GM12878 (cell line): Measurements from ENCODE around the gene CTDP1. TPM values are rescaled to one million over a fixed set of nuclear protein-coding genes. Genes with fewer than 3 reads are reported as not detected.

ENCODE experiments used
- ATAC-seq: fragments of 200-7000 bp; cut with Tn5 transposase; 3 replicates; pipeline ENCODE4 v1.9.1; 2020; ENCODE audit warnings: mild to moderate bottlenecking, moderate library complexity
- BruUV-seq: library from RNA; stranded (reverse); fragments of 400-500 nt; replicated peaks from 2 replicates; lab custom pipeline; 2021; lab: Mats Ljungman, UMichigan
- CTCF ChIA-PET: fragments of 300-600 bp; sonication (Branson Sonifier 250); formaldehyde crosslinking; extraction: SDS; loops from one replicate; lab custom pipeline; 2021; ENCODE audit warnings: inconsistent platforms; lab: Yijun Ruan, JAX
- POLR2A ChIA-PET: fragments of 350-600 bp; formaldehyde crosslinking; extraction: SDS; loops from one replicate; lab custom pipeline; 2021; ENCODE audit warnings: inconsistent platforms; lab: Charles Lee
- RAD21 ChIA-PET: fragments of 300-600 bp; sonication (Branson Sonifier 250); formaldehyde crosslinking; loops from one replicate; lab custom pipeline; 2023; ENCODE audit warnings: antibody characterized with exemption; ENCODE audit not compliant: unreplicated experiment; lab: Charles Lee
- SMC1A ChIA-PET: fragments of 300-600 bp; sonication (Branson Sonifier 250); formaldehyde crosslinking; loops from one replicate; lab custom pipeline; 2023; ENCODE audit not compliant: unreplicated experiment, uncharacterized antibody; lab: Charles Lee
- DNase-seq: peaks from one replicate; pipeline ENCODE4 v3.0.0-alpha.2; 2011; ENCODE audit warnings: low read depth, low spot score
- FAIRE-seq: peaks from 3 replicates; lab custom pipeline; 2011; peaks lifted over from hg19 to GRCh38; lab: Jason Lieb, UNC
- H2AFZ ChIP-seq: 2 replicates; pipeline ENCODE4 v1.6.0; 2011; ENCODE audit warnings: low read depth, low read length, control low read depth; ENCODE audit not compliant: control insufficient read depth
- H3K27ac ChIP-seq: 2 replicates; pipeline ENCODE4 v1.5.1; 2011; ENCODE audit warnings: control low read depth; ENCODE audit not compliant: control insufficient read depth, insufficient read depth
- H3K27me3 ChIP-seq, 2 experiments: replicated peaks in 1 of 2; 2 replicates each; pipeline versions ENCODE4 v1.6.0 to v1.6.1; 2011; ENCODE audit warnings: low read length in 1 of 2; ENCODE audit not compliant: control insufficient read depth in 2 of 2, insufficient read depth in 2 of 2
- H3K36me3 ChIP-seq, 2 experiments: 2 replicates each; pipeline ENCODE4 v1.5.1; 2011; ENCODE audit warnings: low read length in 1 of 2; ENCODE audit not compliant: control insufficient read depth in 2 of 2, insufficient read depth in 2 of 2
- H3K4me1 ChIP-seq: 2 replicates; pipeline ENCODE4 v1.6.1; 2011; ENCODE audit warnings: mild to moderate bottlenecking, low read length, moderate library complexity, mixed read lengths; ENCODE audit not compliant: control insufficient read depth, insufficient read depth
- H3K4me2 ChIP-seq: 2 replicates; pipeline ENCODE4 v1.6.0; 2011; ENCODE audit warnings: control low read depth; ENCODE audit not compliant: control insufficient read depth, insufficient read depth
- H3K4me3 ChIP-seq: fragments of 200-600 bp; sonication (generic); 2 replicates; pipeline ENCODE4 v1.5.1; 2016
- H3K79me2 ChIP-seq: 2 replicates; pipeline ENCODE4 v1.6.0; 2011; ENCODE audit warnings: low read length; ENCODE audit not compliant: control insufficient read depth, insufficient read depth
- H3K9ac ChIP-seq: 2 replicates; pipeline ENCODE4 v1.8.0; 2011; ENCODE audit warnings: low read length, control low read depth, mixed read lengths; ENCODE audit not compliant: control insufficient read depth, insufficient read depth
- H3K9me3 ChIP-seq: replicated peaks from 3 replicates; pipeline ENCODE4 v1.5.1; 2011; ENCODE audit warnings: mild to moderate bottlenecking, low read length; ENCODE audit not compliant: control insufficient read depth, insufficient read depth
- H4K20me1 ChIP-seq: 2 replicates; pipeline ENCODE4 v1.6.0; 2011; ENCODE audit not compliant: control insufficient read depth, insufficient read depth
- BHLHE40 ChIP-seq, 2 experiments: fragments of 450-650 bp in 1 of 2; IDR thresholded peaks; 2 replicates each; pipeline ENCODE4 v1.6.1; 2011 to 2017; ENCODE audit warnings: low read depth in 2 of 2, borderline replicate concordance in 1 of 2, improper control_type of control experiment in 1 of 2, low read length in 1 of 2, mild to moderate bottlenecking in 1 of 2
- BRCA1 ChIP-seq: IDR thresholded peaks from 2 replicates; pipeline ENCODE4 v1.6.1; 2011; ENCODE audit warnings: low read depth, low read length, improper control_type of control experiment
- EGR1 ChIP-seq, 2 experiments: IDR thresholded peaks; 1 replicate in 1 of 2; 2 replicates in 1 of 2; pipeline ENCODE4 v1.6.1; 2011 to 2012; ENCODE audit warnings: low read depth in 2 of 2, low read length in 2 of 2, borderline replicate concordance in 1 of 2, mild to moderate bottlenecking in 1 of 2, moderate library complexity in 1 of 2
- LARP7 ChIP-seq: fragments of 450-650 bp; IDR thresholded peaks from 2 replicates; pipeline ENCODE4 v1.6.1; 2017; ENCODE audit warnings: mild to moderate bottlenecking
- NFYA ChIP-seq: IDR thresholded peaks from 2 replicates; pipeline ENCODE4 v1.6.1; 2011; ENCODE audit warnings: low read depth, mild to moderate bottlenecking, low read length, improper control_type of control experiment, borderline replicate concordance
- PBX3 ChIP-seq: IDR thresholded peaks from 2 replicates; pipeline ENCODE4 v1.6.1; 2011; ENCODE audit warnings: mild to moderate bottlenecking, low read depth, low read length, moderate library complexity; ENCODE audit not compliant: insufficient replicate concordance
- RCOR1 ChIP-seq: conservative IDR thresholded peaks from 2 replicates; pipeline ENCODE4 v1.6.1; 2012; ENCODE audit warnings: low read depth, low read length, improper control_type of control experiment
- WGBS: methylation state at CpG from one replicate; pipeline ENCODE4 v1.1.6; 2016; ENCODE audit warnings: low lambda C conversion rate; ENCODE audit not compliant: insufficient replicate concordance, insufficient coverage; ENCODE audit errors: missing lambda C conversion rate; 5-methylcytosine and 5-hydroxymethylcytosine counted together
- in situ Hi-C: fragments of 300-500 bp; cut with MboI; formaldehyde crosslinking; loops from 9 replicates; pipeline ENCODE4 v1.14.3; 2018; ENCODE audit warnings: mixed read lengths
- intact Hi-C: fragments of 100-400 bp; cut with micrococcal nuclease; formaldehyde crosslinking; loops from one replicate; pipeline ENCODE4 v1.14.2; 2022; ENCODE audit not compliant: unreplicated experiment
- polyA plus RNA-seq, 11 experiments: library from polyadenylated mRNA; depleted of rRNA in 4 of 11; unstranded in 6 of 11; stranded (reverse) in 5 of 11; fragments of >200 nt; fragmentation: Nextera tagmentation in 4 of 11; fragmentation: Illumina TruSeq in 1 of 11; extraction: Ambion mirVana in 4 of 11; extraction: Trizol in 1 of 11; gene quantifications; 1 replicate in 1 of 11; 2 replicates in 10 of 11; pipeline versions ENCODE4 v1.2.1 to v1.2.3, GENCODE V29; 2011 to 2016; ENCODE audit warnings: inconsistent platforms in 2 of 11, missing spikeins in 2 of 11, low read depth in 1 of 11
- total RNA-seq, 4 experiments: library from RNA; depleted of rRNA in 3 of 4; stranded (reverse); fragments of >200 nt in 3 of 4; fragmentation: Illumina TruSeq in 1 of 4; extraction: Trizol in 1 of 4; gene quantifications; 2 replicates each; pipeline versions ENCODE4 v1.2.1 to v1.2.3, GENCODE V29; 2013 to 2021
- TF ChIP-seq, protein P1 (sequence below): fragments of 450-650 bp; IDR thresholded peaks from 2 replicates; pipeline ENCODE4 v1.6.1; 2017; ENCODE audit warnings: mild to moderate bottlenecking, moderate library complexity

Gene CTDP1
- total and polyA plus RNA-seq, 10 of the 15 experiments (the other 5 are each of a cell fraction or from before 2014, with no cell fraction given), result 0.32 to 31.3 (median 8.8) TPM

- TF ChIP-seq, protein P1, sequence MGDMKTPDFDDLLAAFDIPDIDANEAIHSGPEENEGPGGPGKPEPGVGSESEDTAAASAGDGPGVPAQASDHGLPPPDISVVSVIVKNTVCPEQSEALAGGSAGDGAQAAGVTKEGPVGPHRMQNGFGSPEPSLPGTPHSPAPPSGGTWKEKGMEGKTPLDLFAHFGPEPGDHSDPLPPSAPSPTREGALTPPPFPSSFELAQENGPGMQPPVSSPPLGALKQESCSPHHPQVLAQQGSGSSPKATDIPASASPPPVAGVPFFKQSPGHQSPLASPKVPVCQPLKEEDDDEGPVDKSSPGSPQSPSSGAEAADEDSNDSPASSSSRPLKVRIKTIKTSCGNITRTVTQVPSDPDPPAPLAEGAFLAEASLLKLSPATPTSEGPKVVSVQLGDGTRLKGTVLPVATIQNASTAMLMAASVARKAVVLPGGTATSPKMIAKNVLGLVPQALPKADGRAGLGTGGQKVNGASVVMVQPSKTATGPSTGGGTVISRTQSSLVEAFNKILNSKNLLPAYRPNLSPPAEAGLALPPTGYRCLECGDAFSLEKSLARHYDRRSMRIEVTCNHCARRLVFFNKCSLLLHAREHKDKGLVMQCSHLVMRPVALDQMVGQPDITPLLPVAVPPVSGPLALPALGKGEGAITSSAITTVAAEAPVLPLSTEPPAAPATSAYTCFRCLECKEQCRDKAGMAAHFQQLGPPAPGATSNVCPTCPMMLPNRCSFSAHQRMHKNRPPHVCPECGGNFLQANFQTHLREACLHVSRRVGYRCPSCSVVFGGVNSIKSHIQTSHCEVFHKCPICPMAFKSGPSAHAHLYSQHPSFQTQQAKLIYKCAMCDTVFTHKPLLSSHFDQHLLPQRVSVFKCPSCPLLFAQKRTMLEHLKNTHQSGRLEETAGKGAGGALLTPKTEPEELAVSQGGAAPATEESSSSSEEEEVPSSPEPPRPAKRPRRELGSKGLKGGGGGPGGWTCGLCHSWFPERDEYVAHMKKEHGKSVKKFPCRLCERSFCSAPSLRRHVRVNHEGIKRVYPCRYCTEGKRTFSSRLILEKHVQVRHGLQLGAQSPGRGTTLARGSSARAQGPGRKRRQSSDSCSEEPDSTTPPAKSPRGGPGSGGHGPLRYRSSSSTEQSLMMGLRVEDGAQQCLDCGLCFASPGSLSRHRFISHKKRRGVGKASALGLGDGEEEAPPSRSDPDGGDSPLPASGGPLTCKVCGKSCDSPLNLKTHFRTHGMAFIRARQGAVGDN, result no peak
- TF ChIP-seq RCOR1 (no peak), BHLHE40 (IDR thresholded peaks at IDR 0.05; ENCODE audit: borderline replicate concordance in 1 of 2, low read depth in 2 of 2, low read length in 1 of 2) (no peak), EGR1 (IDR thresholded peaks at IDR 0.05; ENCODE audit: borderline replicate concordance in 1 of 2, low read depth in 2 of 2, low read length in 2 of 2) (no peak), BRCA1 (no peak), LARP7 (no peak), NFYA (no peak)
- TF ChIP-seq, all 136 proteins: peak for 0
Measured at GRCh38 chr18:79736230-79736629, 56.6 kb downstream of the CTDP1 start (continued).

DNA sequence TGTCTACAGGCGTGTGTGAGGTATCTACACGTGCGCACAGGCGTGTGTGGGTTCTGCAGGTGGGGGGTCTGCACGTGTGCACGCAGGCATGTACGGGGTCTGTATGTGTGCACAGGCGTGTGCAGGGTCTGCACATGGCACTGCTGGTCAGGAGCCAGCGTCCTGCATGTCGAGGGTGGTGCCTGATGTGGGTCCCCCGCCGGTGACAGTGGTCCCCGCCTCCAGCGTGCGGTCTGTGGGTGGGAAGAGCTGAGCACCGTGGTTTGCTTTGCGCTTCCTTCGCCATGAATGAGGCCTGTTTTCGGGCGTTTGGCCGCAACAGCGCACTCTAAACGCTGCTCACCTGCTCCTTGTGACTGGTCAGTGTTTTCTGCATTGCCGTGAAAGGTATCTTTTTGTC lies 57.2 kb downstream of the CTDP1 start:
- Histone ChIP-seq H3K4me2 (no peak overlapping the region), H3K4me1 (no peaks in the 10 kb centered on the region), H4K20me1 (no peaks in the 10 kb centered on the region; the same call in 1 of the 2 replicates), H3K9me3 (peaks cover 10% of the 10 kb centered on the region), H3K4me3 (no peak overlapping the region), H3K27me3 (no peaks in the 10 kb centered on the region), H3K79me2 (no peaks in the 10 kb centered on the region), H2AFZ (no peak overlapping the region), H3K36me3 (peaks cover 22 to 26% of the 10 kb centered on the region in 2 experiments; a peak in 3 of 4 replicates), H3K27ac (no peak overlapping the region), H3K9ac (no peak overlapping the region)
- ATAC-seq (no peak), FAIRE-seq (no peak), DNase-seq (no peak)
- ChIA-PET SMC1A (no interaction called here), POLR2A (no interaction called here), RAD21 (no interaction called here), CTCF (no interaction called here)
- no peak for TF ChIP-seq PBX3
- BruUV-seq, result no TSS peak
- intact Hi-C loops, result no loop called here
- 98% methylated on average over 24 of the region's 24 CpGs for WGBS
- in situ Hi-C loops, result no loop called here
